ENCODE results near the gene ACOT8.

DNA sequence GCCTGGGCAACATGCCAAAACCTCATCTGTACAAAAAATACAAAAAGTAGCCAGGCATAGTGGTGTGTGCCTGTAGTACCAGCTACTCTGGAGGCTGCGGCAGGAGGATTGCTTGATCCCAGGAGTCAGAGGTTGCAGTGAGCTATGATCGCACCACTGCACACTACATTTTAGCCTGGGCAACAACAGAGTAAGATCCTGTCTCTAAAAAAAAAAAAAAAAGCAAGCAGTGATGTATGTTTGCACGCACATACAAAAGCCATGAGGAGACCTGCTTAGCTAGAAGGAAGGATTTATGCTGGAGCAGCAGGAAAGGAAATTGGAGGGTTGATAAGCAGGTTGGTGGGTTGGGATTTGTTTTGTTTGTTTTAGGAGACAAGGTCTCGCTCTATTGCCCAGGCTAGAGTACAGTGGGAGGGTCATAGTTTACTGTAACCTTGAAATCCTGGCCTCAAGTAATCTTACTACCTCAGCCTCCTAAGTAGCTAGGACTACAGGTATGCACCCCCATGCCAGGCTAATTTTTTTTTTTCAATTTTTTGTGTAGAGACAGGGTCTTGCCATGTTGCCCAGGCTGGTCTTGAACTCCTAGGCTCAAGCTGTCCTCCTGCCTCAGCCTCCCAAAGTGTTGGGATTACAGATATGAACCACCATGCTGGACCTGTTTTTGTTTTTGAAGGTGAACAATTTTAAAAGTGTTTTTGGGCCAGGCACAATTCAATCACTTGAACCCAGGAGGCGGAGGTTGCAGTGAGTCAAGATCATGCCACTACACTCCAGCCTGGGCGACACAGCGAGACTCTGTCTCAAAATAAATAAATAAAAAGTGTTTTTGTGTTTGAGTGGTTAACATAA lies 4.3 kb upstream of the ACOT8 start:
- TF ChIP-seq, protein P1, sequence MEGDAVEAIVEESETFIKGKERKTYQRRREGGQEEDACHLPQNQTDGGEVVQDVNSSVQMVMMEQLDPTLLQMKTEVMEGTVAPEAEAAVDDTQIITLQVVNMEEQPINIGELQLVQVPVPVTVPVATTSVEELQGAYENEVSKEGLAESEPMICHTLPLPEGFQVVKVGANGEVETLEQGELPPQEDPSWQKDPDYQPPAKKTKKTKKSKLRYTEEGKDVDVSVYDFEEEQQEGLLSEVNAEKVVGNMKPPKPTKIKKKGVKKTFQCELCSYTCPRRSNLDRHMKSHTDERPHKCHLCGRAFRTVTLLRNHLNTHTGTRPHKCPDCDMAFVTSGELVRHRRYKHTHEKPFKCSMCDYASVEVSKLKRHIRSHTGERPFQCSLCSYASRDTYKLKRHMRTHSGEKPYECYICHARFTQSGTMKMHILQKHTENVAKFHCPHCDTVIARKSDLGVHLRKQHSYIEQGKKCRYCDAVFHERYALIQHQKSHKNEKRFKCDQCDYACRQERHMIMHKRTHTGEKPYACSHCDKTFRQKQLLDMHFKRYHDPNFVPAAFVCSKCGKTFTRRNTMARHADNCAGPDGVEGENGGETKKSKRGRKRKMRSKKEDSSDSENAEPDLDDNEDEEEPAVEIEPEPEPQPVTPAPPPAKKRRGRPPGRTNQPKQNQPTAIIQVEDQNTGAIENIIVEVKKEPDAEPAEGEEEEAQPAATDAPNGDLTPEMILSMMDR (IDR thresholded peaks at IDR 0.05; ENCODE audit: low read length) = no peak
- TF ChIP-seq EZH2 (optimal IDR thresholded peaks at IDR 0.05; ENCODE audit: low read depth, low read length) = no peak
- no peak for TF ChIP-seq EZH2phosphoT487 (IDR thresholded peaks at IDR 0.05; ENCODE audit: low read length)

Measured in MM.1S (cell line).